Mesenchymal stem cell (in vitro differentiated cells and primary cell): ENCODE results near the gene PPP6R2.

Experiments used
- DNase-seq: peaks from one replicate; pipeline ENCODE4 v3.0.0-alpha.2; 2013
- H2AFZ ChIP-seq: one replicate; pipeline ENCODE4 v1.6.1; 2013; ENCODE audit warnings: low read depth, mild to moderate bottlenecking, control low read depth, inconsistent platforms, low read length, moderate library complexity
- H2AK5ac ChIP-seq: 2 replicates; pipeline ENCODE4 v1.6.1; 2013; ENCODE audit warnings: low read length, moderate library complexity, mild to moderate bottlenecking, inconsistent platforms; ENCODE audit not compliant: severe bottlenecking
- H2BK120ac ChIP-seq: one replicate; pipeline ENCODE4 v1.6.1; 2013; ENCODE audit warnings: low read depth, mild to moderate bottlenecking, inconsistent platforms, low read length, moderate library complexity
- H2BK12ac ChIP-seq, 2 experiments: one replicate each; pipeline ENCODE4 v1.6.1; 2013; ENCODE audit warnings: inconsistent platforms in 2 of 2, low read length in 2 of 2, mild to moderate bottlenecking in 2 of 2, moderate library complexity in 2 of 2, control low read depth in 1 of 2
- H2BK15ac ChIP-seq: one replicate; pipeline ENCODE4 v1.6.1; 2013; ENCODE audit warnings: mild to moderate bottlenecking, low read depth, inconsistent platforms; ENCODE audit not compliant: poor library complexity, severe bottlenecking
- H2BK5ac ChIP-seq: 2 replicates; pipeline ENCODE4 v1.6.1; 2013; ENCODE audit warnings: low read depth, mild to moderate bottlenecking, low read length, control low read depth, inconsistent platforms; ENCODE audit not compliant: poor library complexity, severe bottlenecking
- H3K14ac ChIP-seq, 2 experiments: one replicate each; pipeline ENCODE4 v1.6.1; 2013; ENCODE audit warnings: inconsistent platforms in 2 of 2, low read length in 2 of 2, control low read depth in 1 of 2, mild to moderate bottlenecking in 1 of 2, moderate library complexity in 1 of 2
- H3K18ac ChIP-seq, 2 experiments: one replicate each; pipeline ENCODE4 v1.6.1; 2013; ENCODE audit warnings: inconsistent platforms in 2 of 2, low read length in 2 of 2, control low read depth in 1 of 2, low read depth in 1 of 2, mild to moderate bottlenecking in 1 of 2
- H3K23ac ChIP-seq, 2 experiments: one replicate each; pipeline ENCODE4 v1.6.1; 2013; ENCODE audit warnings: inconsistent platforms in 2 of 2, low read length in 2 of 2, mild to moderate bottlenecking in 2 of 2, moderate library complexity in 2 of 2, control low read depth in 1 of 2
- H3K27ac ChIP-seq: 2 replicates; pipeline ENCODE4 v1.5.1; 2013; ENCODE audit warnings: mild to moderate bottlenecking, moderate library complexity, low read length, control low read depth, inconsistent platforms; ENCODE audit not compliant: poor library complexity, severe bottlenecking
- H3K27me3 ChIP-seq, 2 experiments: 2 replicates each; pipeline versions ENCODE4 v1.6.1 to v1.7.0; 2013; ENCODE audit warnings: low read length in 2 of 2, mild to moderate bottlenecking in 2 of 2, moderate library complexity in 2 of 2, control low read depth in 1 of 2, inconsistent platforms in 1 of 2; ENCODE audit not compliant: control insufficient read depth in 1 of 2, insufficient read depth in 1 of 2
- H3K36me3 ChIP-seq, 2 experiments: 2 replicates each; pipeline versions ENCODE4 v1.6.1 to v1.7.0; 2013; ENCODE audit warnings: low read length in 2 of 2, control low read depth in 1 of 2, inconsistent platforms in 1 of 2, low read depth in 1 of 2, mild to moderate bottlenecking in 1 of 2; ENCODE audit not compliant: insufficient read depth in 2 of 2, control insufficient read depth in 1 of 2
- H3K4ac ChIP-seq, 2 experiments: one replicate each; pipeline ENCODE4 v1.6.1; 2013; ENCODE audit warnings: inconsistent platforms in 2 of 2, low read length in 2 of 2, mild to moderate bottlenecking in 2 of 2, moderate library complexity in 2 of 2, control low read depth in 1 of 2, low read depth in 1 of 2
- H3K4me1 ChIP-seq: 2 replicates; pipeline ENCODE4 v1.6.1; 2013; ENCODE audit warnings: low read depth, low read length, control low read depth; ENCODE audit not compliant: control insufficient read depth, insufficient read depth
- H3K4me2 ChIP-seq: 2 replicates; pipeline ENCODE4 v1.6.1; 2013; ENCODE audit warnings: low read length, mild to moderate bottlenecking, inconsistent platforms; ENCODE audit not compliant: poor library complexity, severe bottlenecking
- H3K4me3 ChIP-seq, 2 experiments: 2 replicates each; pipeline versions ENCODE4 v1.5.1 to v1.7.0; 2013; ENCODE audit warnings: low read length in 2 of 2, mild to moderate bottlenecking in 2 of 2, control low read depth in 1 of 2, low read depth in 1 of 2; ENCODE audit not compliant: insufficient read depth in 1 of 2
- H3K79me1 ChIP-seq: replicated peaks from 2 replicates; pipeline ENCODE4 v1.6.1; 2013; ENCODE audit warnings: mild to moderate bottlenecking, control low read depth, low read length, inconsistent platforms; ENCODE audit not compliant: poor library complexity, severe bottlenecking
- H3K9ac ChIP-seq: 2 replicates; pipeline ENCODE4 v1.7.0; 2013; ENCODE audit warnings: mild to moderate bottlenecking, low read length, moderate library complexity
- H3K9me3 ChIP-seq: 2 replicates; pipeline ENCODE4 v1.7.0; 2013; ENCODE audit warnings: mild to moderate bottlenecking, low read length; ENCODE audit not compliant: control insufficient read depth
- H4K8ac ChIP-seq: one replicate; pipeline ENCODE4 v1.6.1; 2013; ENCODE audit warnings: inconsistent platforms, mild to moderate bottlenecking, low read length, moderate library complexity
- H4K91ac ChIP-seq: one replicate; pipeline ENCODE4 v1.6.1; 2013; ENCODE audit warnings: mild to moderate bottlenecking, low read length, inconsistent platforms
- WGBS: methylation state at CpG from one replicate; pipeline ENCODE4 v1.1.7; 2013; ENCODE audit warnings: mixed read lengths; 5-methylcytosine and 5-hydroxymethylcytosine counted together

Gene PPP6R2

GRCh38 chr22:50420581-50420980, 77.5 kb downstream of the PPP6R2 start:
- Histone ChIP-seq H3K27me3 (no peaks in the 10 kb centered on the region), H3K9me3 (no peaks in the 10 kb centered on the region), H4K8ac (no peak overlapping the region), H2BK15ac (no peak overlapping the region), H3K18ac (no peak overlapping the region), H3K36me3 (peaks cover 74 to 96% of the 10 kb centered on the region in 2 experiments), H2BK120ac (no peak overlapping the region), H4K91ac (no peak overlapping the region), H3K14ac (no peak overlapping the region), H2BK12ac (no peak overlapping the region), H3K4me3 (no peak overlapping the region), H2BK5ac (no peak overlapping the region), H2AK5ac (no peak overlapping the region), H3K27ac (no peak overlapping the region), H3K4me2 (no peak overlapping the region), H3K4me1 (peaks cover 6% of the 10 kb centered on the region), H3K9ac (no peak overlapping the region), H3K4ac (no peak overlapping the region), H3K79me1 (peaks cover 30% of the 10 kb centered on the region), H2AFZ (no peak overlapping the region), H3K23ac (no peak overlapping the region)
- no peak for DNase-seq
- WGBS, result 94% methylated on average over 11 of the region's 12 CpGs

GRCh38 chr22:50422046-50422445, 78.9 kb downstream of the PPP6R2 start:
- Histone ChIP-seq H4K91ac (no peak overlapping the region), H3K27ac (no peak overlapping the region), H3K4me3 (no peak overlapping the region), H3K14ac (no peak overlapping the region), H3K79me1 (peaks cover 28% of the 10 kb centered on the region), H3K9ac (no peak overlapping the region), H3K36me3 (peaks cover 60 to 86% of the 10 kb centered on the region in 2 experiments), H3K4me2 (no peak overlapping the region), H3K23ac (no peak overlapping the region), H3K27me3 (no peaks in the 10 kb centered on the region), H2BK15ac (no peak overlapping the region), H3K9me3 (no peaks in the 10 kb centered on the region), H3K18ac (no peak overlapping the region), H3K4ac (no peak overlapping the region), H2AFZ (no peak overlapping the region), H3K4me1 (peaks cover 5% of the 10 kb centered on the region), H2AK5ac (no peak overlapping the region), H4K8ac (no peak overlapping the region), H2BK12ac (no peak overlapping the region), H2BK5ac (no peak overlapping the region), H2BK120ac (no peak overlapping the region)
- WGBS, result 98% methylated on average over 14 of the region's 14 CpGs
- DNase-seq, result no peak

- Histone ChIP-seq H2BK5ac (no peak overlapping the region), H2BK120ac (no peak overlapping the region), H3K4me1 (no peaks in the 10 kb centered on the region), H2AK5ac (no peak overlapping the region), H4K91ac (no peak overlapping the region), H3K4me3 (no peak overlapping the region), H3K4me2 (no peak overlapping the region), H3K23ac (no peak overlapping the region), H3K4ac (no peak overlapping the region), H4K8ac (no peak overlapping the region), H3K27me3 (no peaks in the 10 kb centered on the region), H2AFZ (no peak overlapping the region), H2BK15ac (no peak overlapping the region), H2BK12ac (no peak overlapping the region), H3K79me1 (peaks cover 28% of the 10 kb centered on the region), H3K18ac (no peak overlapping the region), H3K14ac (no peak overlapping the region), H3K27ac (no peak overlapping the region), H3K9me3 (no peaks in the 10 kb centered on the region), H3K36me3 (peaks cover 56 to 85% of the 10 kb centered on the region in 2 experiments), H3K9ac (no peak overlapping the region)
- no peak for DNase-seq
- 98% methylated on average over 21 of the region's 21 CpGs for WGBS
Observed at GRCh38 chr22:50422961-50423815, 80.1 kb downstream of the PPP6R2 start.

- H3K23ac ChIP-seq, result no peak overlapping the region
- H2AK5ac ChIP-seq, result no peak overlapping the region
- H3K9me3 ChIP-seq, result no peaks in the 10 kb centered on the region
- peaks cover 27% of the 10 kb centered on the region for H3K79me1 ChIP-seq
- no peak overlapping the region for H2BK15ac ChIP-seq
- no peak overlapping the region for H3K4ac ChIP-seq
- H3K36me3 ChIP-seq, result peaks cover 56 to 83% of the 10 kb centered on the region in 2 experiments
- H2AFZ ChIP-seq, result no peak overlapping the region
- no peak for DNase-seq
- no peak overlapping the region for H3K27ac ChIP-seq
- H3K4me2 ChIP-seq, result no peak overlapping the region
- H3K9ac ChIP-seq, result no peak overlapping the region
- no peak overlapping the region for H4K8ac ChIP-seq
- H3K18ac ChIP-seq, result no peak overlapping the region
- no peak overlapping the region for H3K14ac ChIP-seq
- H2BK12ac ChIP-seq, result no peak overlapping the region
- H4K91ac ChIP-seq, result peak overlapping the region; percentile 19
- H3K27me3 ChIP-seq, result no peaks in the 10 kb centered on the region
- no peak overlapping the region for H3K4me3 ChIP-seq
- WGBS, result 98% methylated on average over 14 of the region's 14 CpGs
- no peaks in the 10 kb centered on the region for H3K4me1 ChIP-seq
- no peak overlapping the region for H2BK120ac ChIP-seq
- no peak overlapping the region for H2BK5ac ChIP-seq
Observed at GRCh38 chr22:50423956-50424355, 80.8 kb downstream of the PPP6R2 start.
